ENCODE data around the gene RERE.
"Not testable (repeated sequence)": the region's sequence is repeated elsewhere in the genome, so short reads cannot be mapped to it uniquely, and the experiment has no call there.

RERE gene

DNA sequence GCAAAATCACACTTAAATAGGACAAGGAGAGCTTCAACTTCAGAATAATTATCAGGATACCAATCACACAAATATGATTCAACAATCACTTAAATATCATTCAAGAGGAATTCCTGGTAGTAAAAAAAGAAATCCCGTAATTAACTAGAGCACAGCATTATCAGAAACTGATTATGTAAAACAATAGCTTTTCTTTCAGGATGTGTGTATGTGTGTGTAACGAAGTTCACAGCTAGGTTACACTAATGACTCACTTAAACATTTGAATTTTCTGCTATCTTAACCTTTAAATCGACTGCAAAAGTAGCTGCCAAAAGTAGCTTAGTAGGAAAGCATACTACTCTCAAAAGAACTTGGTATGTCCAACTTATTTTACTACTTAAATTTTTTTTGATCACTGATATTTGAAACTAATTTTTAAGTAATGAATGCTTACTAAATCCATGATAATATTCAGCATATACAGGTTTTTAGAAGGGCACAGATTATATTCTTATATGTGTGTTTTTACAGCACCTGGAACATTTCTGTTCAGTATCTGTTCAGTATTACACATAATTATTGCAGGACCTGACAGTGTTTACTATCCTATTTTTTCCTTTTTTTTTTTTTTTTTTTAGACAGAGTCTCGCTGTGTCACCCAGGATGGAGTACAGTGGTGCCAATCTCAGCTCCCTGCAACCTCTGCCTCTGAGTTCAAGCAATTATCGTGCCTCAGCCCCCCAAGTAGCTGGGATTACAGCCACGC is 4.2 kb downstream of the RERE start:
- DNase-seq, result no peak
- in situ Hi-C loops (cut with MboI; ENCODE audit: low pct_unique_long_range_greater_than_20kb, low sequenced_read_pairs), result no loop called here

GRCh38 chr1:8812081-8812480 is 5.4 kb downstream of the RERE start:
- in situ Hi-C loops (cut with MboI; ENCODE audit: low pct_unique_long_range_greater_than_20kb, low sequenced_read_pairs), result no loop called here
- DNase-seq, result no peak

DNA sequence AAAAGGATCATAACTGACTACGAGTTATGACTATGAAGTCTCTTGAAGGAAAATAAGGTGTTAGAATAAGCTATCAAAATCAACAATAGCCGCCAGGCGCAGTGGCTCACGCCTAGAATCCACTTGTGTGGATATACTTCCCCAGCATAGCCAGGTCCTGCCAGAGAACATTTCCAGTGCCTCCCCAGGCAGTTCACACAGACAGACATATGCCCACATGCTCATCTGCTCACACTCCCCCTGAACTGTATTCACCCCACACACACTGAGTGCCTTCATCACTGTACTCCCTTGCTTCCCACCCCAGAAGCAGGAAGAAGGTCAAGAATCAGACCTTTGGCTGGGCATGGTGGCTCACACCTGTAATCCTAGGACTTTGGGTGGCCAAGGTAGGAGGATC is 6.5 kb downstream of the RERE start:
- in situ Hi-C loops (cut with MboI; ENCODE audit: low pct_unique_long_range_greater_than_20kb, low sequenced_read_pairs), result no loop called here
- no peak for DNase-seq

DNA sequence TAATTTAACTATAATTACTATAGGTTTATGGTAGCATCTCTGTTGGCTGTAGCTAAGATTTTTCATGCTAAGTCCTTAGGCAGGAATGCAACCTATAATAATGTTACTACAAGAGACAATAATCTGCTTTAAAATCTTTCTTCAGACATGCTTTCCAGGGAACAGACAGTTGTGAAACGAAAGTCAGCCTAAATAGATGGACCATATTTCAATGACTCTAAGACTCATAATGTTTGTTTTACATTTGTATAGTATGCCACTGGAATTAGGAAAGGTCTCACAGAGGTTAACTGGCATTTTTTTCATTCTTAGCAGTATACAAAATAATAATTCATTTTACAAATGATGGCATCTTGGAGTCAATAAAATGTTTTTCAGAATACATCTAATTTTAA is 8.1 kb downstream of the RERE start:
- in situ Hi-C loops (cut with MboI; ENCODE audit: low pct_unique_long_range_greater_than_20kb, low sequenced_read_pairs), result no loop called here
- DNase-seq, result no peak

DNA sequence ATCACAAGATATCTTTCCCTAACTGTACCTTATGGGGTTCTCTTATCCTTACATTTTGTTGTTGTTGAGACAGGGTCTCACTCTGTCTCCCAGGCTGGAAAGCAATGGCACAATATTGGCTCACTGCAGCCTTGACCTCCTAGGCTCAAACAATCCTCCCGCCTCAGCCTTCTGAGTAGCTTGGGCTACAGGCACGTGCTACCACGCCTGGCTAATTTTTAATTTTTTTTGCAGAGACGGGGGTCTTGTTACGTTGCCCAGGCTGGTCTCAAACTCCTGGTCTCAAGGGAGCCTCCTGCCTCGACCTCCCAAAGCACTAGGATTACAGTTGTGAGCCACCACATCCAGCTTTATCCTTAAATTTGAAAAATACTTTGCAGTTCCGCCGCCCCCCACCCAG is 10.4 kb downstream of the RERE start:
- in situ Hi-C loops (cut with MboI; ENCODE audit: low pct_unique_long_range_greater_than_20kb, low sequenced_read_pairs), result no loop called here

GRCh38 chr1:8800416-8800815 is 17.0 kb downstream of the RERE start:
- DNase-seq, result no peak
- in situ Hi-C loops (cut with MboI; ENCODE audit: low pct_unique_long_range_greater_than_20kb, low sequenced_read_pairs), result no loop called here

More for the DNA sequence above, 10.4 kb downstream of the RERE start:
- DNase-seq, result no peak

DNA sequence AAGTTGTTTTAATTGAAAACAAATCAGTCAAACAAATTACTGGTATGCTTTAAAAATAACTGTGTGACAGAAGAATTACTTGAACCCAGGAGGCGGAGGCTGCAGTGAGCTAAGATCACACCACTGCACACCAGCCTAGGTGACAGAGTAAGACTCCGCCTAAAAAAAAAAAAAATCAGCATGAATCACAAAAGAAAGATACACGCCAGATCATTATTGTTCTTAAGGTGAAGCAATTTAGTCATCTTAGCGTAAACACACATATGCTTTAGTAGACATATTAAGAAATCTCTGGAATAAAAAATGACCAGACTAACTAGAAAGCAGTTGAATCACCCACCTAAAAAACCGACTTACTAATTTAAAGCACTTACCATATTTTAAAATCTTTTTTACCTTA is 20.2 kb downstream of the RERE start:
- in situ Hi-C loops (cut with MboI; ENCODE audit: low pct_unique_long_range_greater_than_20kb, low sequenced_read_pairs), result no loop called here
- no peak for DNase-seq

DNA sequence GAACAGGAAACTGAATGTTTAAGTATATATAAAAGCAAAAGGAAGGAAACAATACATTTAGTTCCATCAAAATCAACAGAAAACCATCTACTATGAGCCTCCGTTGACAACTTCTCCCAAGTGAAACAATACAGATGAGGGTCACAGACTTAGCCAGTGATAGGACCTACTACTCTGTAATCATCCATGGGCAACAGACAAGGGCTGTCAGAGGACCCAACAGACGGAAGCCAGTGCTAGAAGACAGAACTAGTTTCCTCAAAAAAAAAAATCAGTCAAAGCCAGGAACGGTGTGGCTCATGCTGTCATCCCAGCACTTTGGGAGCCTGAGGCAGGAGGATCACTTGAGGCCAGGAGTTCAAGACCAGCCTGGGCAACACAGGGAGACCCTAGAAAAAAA is 20.6 kb downstream of the RERE start:
- in situ Hi-C loops (cut with MboI; ENCODE audit: low pct_unique_long_range_greater_than_20kb, low sequenced_read_pairs), result no loop called here

GRCh38 chr1:8794605-8795004 is 22.8 kb downstream of the RERE start:
- no peak for DNase-seq
- in situ Hi-C loops (cut with MboI; ENCODE audit: low pct_unique_long_range_greater_than_20kb, low sequenced_read_pairs), result no loop called here

More for the DNA sequence above, 20.6 kb downstream of the RERE start:
- no peak for DNase-seq

- no peak for DNase-seq
- in situ Hi-C loops (cut with MboI; ENCODE audit: low pct_unique_long_range_greater_than_20kb, low sequenced_read_pairs), result no loop called here
Measured at GRCh38 chr1:8791819-8792218, 25.6 kb downstream of the RERE start.

GRCh38 chr1:8790987-8791386 is 26.5 kb downstream of the RERE start:
- in situ Hi-C loops (cut with MboI; ENCODE audit: low pct_unique_long_range_greater_than_20kb, low sequenced_read_pairs), result no loop called here
- DNase-seq, result no peak

DNA sequence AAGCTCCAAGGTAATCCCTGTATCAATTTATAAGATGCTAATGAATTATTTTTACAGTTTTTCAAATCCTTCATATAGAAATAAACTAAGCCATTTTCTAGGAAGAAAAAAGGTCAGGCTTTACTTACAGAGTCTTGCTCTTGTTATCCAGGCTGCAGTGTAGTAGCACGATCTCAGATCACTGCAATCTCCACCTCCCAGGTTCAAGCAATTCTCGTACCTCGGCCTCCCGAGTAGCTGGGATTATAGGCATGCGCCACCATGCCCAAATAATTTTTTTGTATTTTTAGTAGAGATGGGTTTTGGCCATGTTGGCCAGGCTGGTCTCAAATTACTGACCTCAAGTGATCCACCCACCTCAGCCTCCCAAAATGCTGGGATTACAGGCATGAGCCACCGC is 27.0 kb downstream of the RERE start:
- in situ Hi-C loops (cut with MboI; ENCODE audit: low pct_unique_long_range_greater_than_20kb, low sequenced_read_pairs), result no loop called here
- no peak for DNase-seq

DNA sequence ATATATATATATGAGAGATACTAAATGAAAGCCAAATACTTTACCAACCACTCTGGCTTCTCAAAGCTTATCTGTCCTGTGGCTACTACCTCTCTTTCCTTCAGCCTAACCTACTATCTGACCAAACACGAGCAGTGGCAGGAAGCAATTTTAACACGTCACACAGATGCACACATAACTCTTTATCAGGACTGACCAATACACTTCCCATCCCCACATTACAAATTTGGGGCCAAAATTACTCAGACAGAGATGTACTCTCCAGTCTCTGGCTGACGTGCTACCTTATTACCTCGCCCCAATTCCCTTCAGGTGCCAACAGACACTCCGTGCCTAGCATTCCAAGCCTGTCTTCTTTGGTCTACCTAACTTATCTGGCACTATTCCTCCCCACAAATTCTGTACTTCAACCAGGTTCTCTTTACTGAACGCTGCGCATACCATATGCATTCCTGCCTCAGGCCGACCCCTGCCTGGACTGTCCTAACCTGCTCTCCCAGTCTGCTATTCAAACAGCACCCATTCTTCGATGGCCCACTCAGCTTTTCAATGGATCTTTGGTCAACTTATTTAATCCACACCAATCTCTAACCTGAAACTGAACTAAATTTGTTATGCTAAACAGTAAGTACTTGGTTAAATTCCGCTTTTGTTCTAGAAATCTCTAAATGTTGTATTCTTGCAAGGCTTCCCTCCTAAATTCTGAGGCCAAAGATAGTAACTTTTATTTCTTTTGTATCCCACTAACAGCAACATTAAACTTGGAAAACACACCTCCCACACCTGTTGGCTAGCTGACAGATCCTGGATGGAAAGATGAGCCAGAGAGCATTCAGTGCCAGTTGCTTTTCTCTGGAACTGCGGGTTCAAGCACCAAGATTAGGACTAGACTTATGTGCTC is 27.9 kb downstream of the RERE start:
- in situ Hi-C loops (cut with MboI; ENCODE audit: low pct_unique_long_range_greater_than_20kb, low sequenced_read_pairs), result no loop called here
- DNase-seq, result no peak

GRCh38 chr1:8787218-8787617 is 30.2 kb downstream of the RERE start:
- in situ Hi-C loops (cut with MboI; ENCODE audit: low pct_unique_long_range_greater_than_20kb, low sequenced_read_pairs), result no loop called here
- no peak for DNase-seq

DNA sequence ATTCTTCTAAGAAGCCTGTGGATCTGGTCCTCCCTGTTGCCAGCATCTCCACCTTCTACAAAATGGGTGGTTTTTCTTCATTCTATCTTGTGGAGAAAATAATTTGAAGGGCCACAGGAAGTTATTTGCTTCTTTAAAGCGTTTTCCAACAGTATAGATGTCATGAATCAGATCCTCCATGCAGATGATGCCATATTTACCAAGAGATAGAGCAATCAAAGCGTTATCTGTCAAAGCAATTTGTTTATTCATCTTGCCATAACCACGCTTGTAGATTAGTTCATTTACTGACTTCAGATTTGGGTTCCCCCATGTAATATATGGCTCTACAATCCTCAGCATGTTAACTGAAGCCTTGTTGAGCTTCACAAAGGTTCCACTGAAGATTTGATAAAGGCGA is 31.2 kb downstream of the RERE start:
- in situ Hi-C loops (cut with MboI; ENCODE audit: low pct_unique_long_range_greater_than_20kb, low sequenced_read_pairs), result not testable (repeated sequence)

DNA sequence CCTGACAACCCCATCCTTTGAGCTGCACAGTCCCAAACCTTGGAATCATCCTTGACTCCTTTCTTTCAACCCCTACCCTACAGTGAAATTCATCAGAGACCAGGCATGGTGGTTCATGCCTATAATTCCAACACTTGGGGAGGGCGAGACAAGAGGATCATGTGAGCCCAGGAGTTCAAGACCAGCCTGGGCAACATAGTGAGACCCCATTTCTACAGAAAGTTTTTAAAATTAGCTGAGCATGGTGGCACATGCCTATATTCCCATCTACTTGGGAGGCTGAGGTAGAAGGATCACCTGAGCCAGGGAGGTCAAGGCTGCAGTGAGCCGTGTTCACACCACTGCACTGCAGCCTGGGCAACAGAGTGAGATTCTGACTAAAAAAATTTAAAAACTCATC is 34.5 kb downstream of the RERE start:
- in situ Hi-C loops (cut with MboI; ENCODE audit: low pct_unique_long_range_greater_than_20kb, low sequenced_read_pairs), result no loop called here
- DNase-seq, result no peak

More for the DNA sequence above, 31.2 kb downstream of the RERE start:
- DNase-seq, result not testable (repeated sequence)

GRCh38 chr1:8782001-8782620 is 35.3 kb downstream of the RERE start:
- DNase-seq, result no peak
- in situ Hi-C loops (cut with MboI; ENCODE audit: low pct_unique_long_range_greater_than_20kb, low sequenced_read_pairs), result no loop called here

DNA sequence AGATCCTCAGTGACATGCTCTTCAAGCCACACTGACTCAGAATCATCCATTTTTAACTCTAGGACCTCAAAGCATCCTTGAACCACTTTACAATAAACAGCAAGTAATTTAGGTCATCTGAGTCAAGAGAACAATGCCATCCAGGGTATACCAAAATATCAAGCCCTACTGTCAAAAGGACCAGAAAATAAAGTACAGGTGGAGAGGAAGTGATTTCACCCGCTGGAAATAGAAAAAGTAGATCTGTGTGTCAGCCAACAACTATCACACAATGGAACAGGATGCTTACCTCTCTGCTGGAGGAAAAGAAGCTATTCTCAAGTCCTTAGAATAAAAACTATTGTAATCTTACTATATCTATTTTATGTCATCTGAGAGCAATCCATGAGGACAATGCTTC is 37.0 kb downstream of the RERE start:
- no peak for DNase-seq
- in situ Hi-C loops (cut with MboI; ENCODE audit: low pct_unique_long_range_greater_than_20kb, low sequenced_read_pairs), result no loop called here

DNA sequence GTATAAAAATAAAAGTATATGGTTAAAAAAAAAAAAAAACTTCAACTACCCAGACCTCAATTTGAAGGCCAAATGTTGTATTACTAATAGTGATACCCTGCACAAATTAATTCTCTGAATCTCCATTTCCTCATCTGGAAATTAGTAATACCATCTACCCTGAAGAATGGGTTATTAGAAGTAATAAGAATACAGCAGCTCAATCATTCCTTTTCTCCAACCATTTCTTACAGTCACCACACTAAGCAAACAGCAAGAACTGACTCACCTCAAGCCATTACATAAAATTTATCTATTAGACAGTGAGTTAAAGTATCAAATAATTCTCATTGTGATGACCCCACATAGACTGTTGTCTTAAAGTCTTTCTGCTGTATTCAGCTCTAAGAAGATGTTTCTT is 39.6 kb downstream of the RERE start:
- in situ Hi-C loops (cut with MboI; ENCODE audit: low pct_unique_long_range_greater_than_20kb, low sequenced_read_pairs), result no loop called here

DNA sequence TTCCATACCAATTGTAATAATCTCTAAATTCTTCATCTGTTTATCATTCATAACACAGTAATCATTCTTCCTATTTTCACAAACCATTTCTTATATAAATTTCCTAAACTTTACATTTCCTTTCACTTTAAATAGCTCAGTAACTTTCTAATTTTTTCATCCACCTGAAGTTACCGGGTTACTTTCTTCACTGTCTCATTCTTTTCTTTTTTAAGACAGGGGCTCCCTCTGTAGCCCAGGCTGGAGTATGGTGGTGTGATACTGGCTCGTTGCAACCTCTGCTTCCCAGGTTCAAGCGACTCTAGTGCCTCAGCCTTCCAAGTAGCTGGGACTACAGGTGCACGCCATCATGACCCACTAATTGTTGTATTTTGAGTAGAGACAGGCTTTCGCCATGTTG is 41.3 kb downstream of the RERE start:
- in situ Hi-C loops (cut with MboI; ENCODE audit: low pct_unique_long_range_greater_than_20kb, low sequenced_read_pairs), result no loop called here
- no peak for DNase-seq

More for the DNA sequence above, 39.6 kb downstream of the RERE start:
- no peak for DNase-seq

All from KBM-7 (cell line).